ENCODE data around the gene AKAP4.

- TF ChIP-seq POLR2AphosphoS5 (IDR thresholded peaks at IDR 0.05; ENCODE audit: borderline replicate concordance, low read depth, low read length) (no peak), EZH2 (IDR thresholded peaks at IDR 0.05) (no peak)
These were observed 5.9 kb upstream of the AKAP4 start for GRCh38 chrX:50206753-50207152.
